ENCODE results near the gene PLAU.

PLAU gene

DNA sequence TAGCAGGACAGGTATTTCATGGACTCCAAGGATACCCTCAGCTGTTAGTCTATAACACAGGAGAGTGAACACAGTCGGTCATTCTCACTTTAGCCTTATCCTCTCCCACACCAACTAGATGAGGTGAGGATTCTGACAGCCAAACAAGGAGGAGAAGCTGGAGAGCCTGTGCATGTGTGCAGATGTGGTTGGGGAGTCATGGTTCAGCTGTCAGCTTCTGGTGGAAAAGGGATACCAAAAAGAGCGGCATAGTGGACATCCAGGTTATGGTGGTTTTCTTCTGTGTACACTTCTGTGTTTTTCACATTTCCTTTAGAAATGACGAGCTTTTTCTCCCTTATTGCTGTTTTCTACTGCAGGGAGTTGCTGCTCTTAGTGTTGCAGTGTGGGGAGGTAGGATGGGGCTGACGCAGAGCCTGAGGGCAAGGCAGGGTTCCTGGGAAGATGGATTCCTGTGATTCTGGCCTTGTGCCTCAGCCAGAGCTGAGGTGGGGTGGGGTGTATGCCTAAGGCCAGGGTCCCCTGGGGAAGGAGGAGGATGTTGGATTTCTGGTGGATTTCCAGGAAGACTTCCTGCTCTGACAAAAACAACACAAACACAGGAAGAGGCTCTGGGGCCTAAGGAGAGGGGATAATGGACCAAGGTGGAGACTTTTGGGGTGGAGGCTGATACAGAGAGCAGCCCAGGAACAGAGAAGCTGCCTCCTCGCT, 26.6 kb downstream of the PLAU start:
- ATAC-seq (ENCODE audit: low read depth) (no peak), DNase-seq (ENCODE audit: low spot score) (no peak)
- Histone ChIP-seq H3K36me3 (ENCODE audit: low read depth) (no peaks in the 10 kb centered on the region), H3K27me3 (ENCODE audit: insufficient read depth, poor library complexity, severe bottlenecking) (no peaks in the 10 kb centered on the region), H3K27ac (ENCODE audit: poor library complexity, severe bottlenecking) (peak overlapping the region; percentile 26), H3K4me1 (ENCODE audit: insufficient read depth, poor library complexity, severe bottlenecking) (peaks cover 15% of the 10 kb centered on the region), H3K4me3 (ENCODE audit: severe bottlenecking) (no peak overlapping the region), H3K9me3 (ENCODE audit: severe bottlenecking) (no peaks in the 10 kb centered on the region)
- TF ChIP-seq, protein P1, sequence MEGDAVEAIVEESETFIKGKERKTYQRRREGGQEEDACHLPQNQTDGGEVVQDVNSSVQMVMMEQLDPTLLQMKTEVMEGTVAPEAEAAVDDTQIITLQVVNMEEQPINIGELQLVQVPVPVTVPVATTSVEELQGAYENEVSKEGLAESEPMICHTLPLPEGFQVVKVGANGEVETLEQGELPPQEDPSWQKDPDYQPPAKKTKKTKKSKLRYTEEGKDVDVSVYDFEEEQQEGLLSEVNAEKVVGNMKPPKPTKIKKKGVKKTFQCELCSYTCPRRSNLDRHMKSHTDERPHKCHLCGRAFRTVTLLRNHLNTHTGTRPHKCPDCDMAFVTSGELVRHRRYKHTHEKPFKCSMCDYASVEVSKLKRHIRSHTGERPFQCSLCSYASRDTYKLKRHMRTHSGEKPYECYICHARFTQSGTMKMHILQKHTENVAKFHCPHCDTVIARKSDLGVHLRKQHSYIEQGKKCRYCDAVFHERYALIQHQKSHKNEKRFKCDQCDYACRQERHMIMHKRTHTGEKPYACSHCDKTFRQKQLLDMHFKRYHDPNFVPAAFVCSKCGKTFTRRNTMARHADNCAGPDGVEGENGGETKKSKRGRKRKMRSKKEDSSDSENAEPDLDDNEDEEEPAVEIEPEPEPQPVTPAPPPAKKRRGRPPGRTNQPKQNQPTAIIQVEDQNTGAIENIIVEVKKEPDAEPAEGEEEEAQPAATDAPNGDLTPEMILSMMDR (IDR thresholded peaks at IDR 0.05; ENCODE audit: poor library complexity, severe bottlenecking) = no peak

DNA sequence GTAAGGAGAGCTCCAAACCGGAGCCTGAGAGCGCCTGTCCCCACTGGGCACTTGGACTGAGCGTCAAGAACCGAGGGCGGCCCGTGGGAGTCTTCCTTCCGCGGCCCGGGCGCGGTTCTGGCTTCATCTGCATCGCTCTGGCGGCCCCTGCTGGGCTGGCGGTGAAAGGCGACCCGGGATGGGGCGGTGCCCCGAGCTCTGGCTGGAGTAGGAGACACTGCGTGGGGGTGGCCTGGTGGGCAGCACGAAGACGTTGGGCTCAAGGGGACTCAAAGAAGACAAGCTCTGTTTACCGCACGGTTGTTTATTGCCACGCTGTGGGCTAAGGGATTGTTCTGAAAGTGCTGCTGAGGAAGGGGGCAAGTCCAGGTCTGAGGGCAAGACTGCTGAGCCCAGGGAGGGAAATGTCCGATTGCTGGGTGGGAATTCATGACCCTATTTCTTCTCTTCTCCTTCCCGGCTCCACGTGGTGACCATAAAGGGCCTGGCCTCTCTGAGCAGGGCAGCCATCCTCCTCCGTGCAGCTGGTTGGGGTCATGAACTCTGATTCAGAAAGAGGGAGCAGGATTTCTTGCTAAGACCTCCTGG, 29.8 kb downstream of the PLAU start:
- Histone ChIP-seq H3K27ac (ENCODE audit: poor library complexity, severe bottlenecking) (peak overlapping the region; percentile 32), H3K27me3 (ENCODE audit: insufficient read depth, poor library complexity, severe bottlenecking) (no peaks in the 10 kb centered on the region), H3K9me3 (ENCODE audit: severe bottlenecking) (no peaks in the 10 kb centered on the region), H3K36me3 (ENCODE audit: low read depth) (no peaks in the 10 kb centered on the region), H3K4me3 (ENCODE audit: severe bottlenecking) (no peak overlapping the region), H3K4me1 (ENCODE audit: insufficient read depth, poor library complexity, severe bottlenecking) (peaks cover 9% of the 10 kb centered on the region)
- TF ChIP-seq, protein P1 (IDR thresholded peaks at IDR 0.05; ENCODE audit: poor library complexity, severe bottlenecking) = peak; percentile 98
- DNase-seq (ENCODE audit: low spot score) (peak; percentile 77), ATAC-seq (ENCODE audit: low read depth) (peak; percentile 95)

DNA sequence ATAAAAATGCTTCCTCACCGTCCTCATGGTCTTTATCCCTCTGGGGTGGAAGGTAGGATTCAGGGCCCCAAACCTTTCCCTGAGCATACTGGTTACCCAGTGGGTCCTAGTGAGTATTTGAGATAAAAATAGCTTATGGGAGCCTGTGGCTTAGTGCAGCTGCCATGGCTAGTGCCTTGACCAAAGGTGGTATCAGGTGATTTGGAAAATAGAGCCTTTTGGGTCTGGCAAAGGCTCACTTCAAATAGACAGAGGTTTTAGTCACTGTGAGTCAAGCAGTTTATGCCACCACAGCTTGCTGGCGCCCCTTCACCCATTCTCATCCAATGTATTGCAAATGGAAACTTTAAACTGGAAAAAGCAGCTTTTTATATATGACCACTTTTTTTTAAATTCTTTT, 30.4 kb downstream of the PLAU start:
- peak overlapping the region; percentile 32 for H3K27ac ChIP-seq (ENCODE audit: poor library complexity, severe bottlenecking)
- TF ChIP-seq, protein P1 (IDR thresholded peaks at IDR 0.05; ENCODE audit: poor library complexity, severe bottlenecking) = no peak
- H3K4me1 ChIP-seq (ENCODE audit: insufficient read depth, poor library complexity, severe bottlenecking) = peaks cover 9% of the 10 kb centered on the region
- DNase-seq (ENCODE audit: low spot score) = no peak
- H3K27me3 ChIP-seq (ENCODE audit: insufficient read depth, poor library complexity, severe bottlenecking) = no peaks in the 10 kb centered on the region
- H3K9me3 ChIP-seq (ENCODE audit: severe bottlenecking) = no peaks in the 10 kb centered on the region
- no peaks in the 10 kb centered on the region for H3K36me3 ChIP-seq (ENCODE audit: low read depth)
- ATAC-seq (ENCODE audit: low read depth) = no peak
- no peak overlapping the region for H3K4me3 ChIP-seq (ENCODE audit: severe bottlenecking)

DNA sequence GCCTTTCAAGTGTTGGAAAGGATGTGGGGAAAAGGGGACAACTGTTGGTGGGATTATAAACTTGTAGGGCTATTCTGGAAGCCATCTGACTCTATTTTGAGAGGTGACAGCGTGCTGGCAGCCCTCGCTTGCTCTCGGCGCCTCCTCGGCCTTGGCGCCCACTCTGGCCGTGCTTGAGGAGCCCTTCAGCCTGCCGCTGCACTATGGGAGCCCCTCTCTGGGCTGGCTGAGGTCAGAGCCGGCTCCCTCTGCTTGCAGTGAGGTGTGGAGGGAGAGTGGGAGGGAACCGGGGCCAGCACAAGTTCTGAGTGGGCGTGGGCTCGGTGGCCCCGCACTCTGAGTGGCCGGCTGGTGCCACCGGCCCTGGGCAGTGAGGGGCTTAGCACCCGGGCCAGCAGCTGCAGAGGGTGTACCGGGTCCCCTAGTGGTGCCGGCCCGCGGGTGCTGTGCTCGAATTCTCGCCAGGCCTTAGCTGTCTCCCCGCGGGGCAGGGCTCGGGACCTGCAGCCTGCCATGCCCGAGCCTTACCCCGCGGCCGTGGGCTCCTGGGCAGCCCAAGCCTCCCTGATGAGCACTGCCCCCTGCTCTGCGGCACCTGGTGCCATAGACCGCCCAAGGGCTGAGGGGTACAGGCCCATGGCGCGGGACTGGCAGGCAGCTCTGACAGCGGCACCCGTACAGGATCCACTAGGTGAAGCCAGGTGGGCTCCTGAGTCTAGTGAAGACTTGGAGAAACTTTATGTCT, 33.6 kb downstream of the PLAU start:
- H3K9me3 ChIP-seq (ENCODE audit: severe bottlenecking) = no peaks in the 10 kb centered on the region
- no peak overlapping the region for H3K4me3 ChIP-seq (ENCODE audit: severe bottlenecking)
- H3K27me3 ChIP-seq (ENCODE audit: insufficient read depth, poor library complexity, severe bottlenecking) = no peaks in the 10 kb centered on the region
- ATAC-seq (ENCODE audit: low read depth) = no peak
- DNase-seq (ENCODE audit: low spot score) = no peak
- no peak overlapping the region for H3K27ac ChIP-seq (ENCODE audit: poor library complexity, severe bottlenecking)
- H3K36me3 ChIP-seq (ENCODE audit: low read depth) = no peaks in the 10 kb centered on the region
- peaks cover 9% of the 10 kb centered on the region for H3K4me1 ChIP-seq (ENCODE audit: insufficient read depth, poor library complexity, severe bottlenecking)
- TF ChIP-seq, protein P1 (IDR thresholded peaks at IDR 0.05; ENCODE audit: poor library complexity, severe bottlenecking) = no peak
